HepG2 (cell line): ENCODE measurements around the gene DIP2C. TPM values are rescaled to one million over a fixed set of nuclear protein-coding genes. Genes with fewer than 3 reads are reported as not detected.

ENCODE experiments used
- ATAC-seq: fragments of 200-7000 bp; cut with Tn5 transposase; 3 replicates; pipeline ENCODE4 v1.9.1; 2020; ENCODE audit warnings: mild to moderate bottlenecking, moderate library complexity
- BruUV-seq: library from RNA; stranded (reverse); fragments of 400-500 nt; replicated peaks from 2 replicates; lab custom pipeline; 2021; lab: Mats Ljungman, UMichigan
- CTCF ChIA-PET: fragments of 300-600 bp; formaldehyde crosslinking; extraction: SDS; loops from one replicate; lab custom pipeline; 2021; ENCODE audit warnings: low total read pairs, inconsistent platforms, low intra/inter-chr PET ratio; lab: Yijun Ruan, JAX
- POLR2A ChIA-PET: fragments of 350-600 bp; sonication (Branson Sonifier 250); formaldehyde crosslinking; loops from one replicate; lab custom pipeline; 2020; ENCODE audit warnings: antibody characterized with exemption, inconsistent platforms; lab: Yijun Ruan, JAX
- DNase-seq: peaks from one replicate; pipeline ENCODE4 v3.0.0-alpha.2; 2015; ENCODE audit warnings: low spot score
- FAIRE-seq: peaks from 3 replicates; lab custom pipeline; 2011; peaks lifted over from hg19 to GRCh38; lab: Jason Lieb, UNC
- H2AFZ ChIP-seq: one replicate; pipeline ENCODE4 v1.6.1; 2011; ENCODE audit warnings: low read length, inconsistent platforms
- H3K27ac ChIP-seq: fragments of 300-600 bp; 3 replicates; pipeline ENCODE4 v1.8.0; 2011; ENCODE audit warnings: mixed run types, mild to moderate bottlenecking, mixed read lengths, low read length, inconsistent platforms; ENCODE audit not compliant: insufficient read depth; ENCODE audit errors: extremely low read length
- H3K27me3 ChIP-seq, 2 experiments: fragments of 200-600 bp in 1 of 2; 2 replicates in 1 of 2; 3 replicates in 1 of 2; pipeline versions ENCODE4 v1.6.0 to v1.8.0; 2011; ENCODE audit warnings: low read length in 2 of 2, mild to moderate bottlenecking in 2 of 2, moderate library complexity in 2 of 2, inconsistent platforms in 1 of 2; ENCODE audit not compliant: insufficient read depth in 2 of 2, control insufficient read depth in 1 of 2
- H3K36me3 ChIP-seq, 2 experiments: fragments of 200-600 bp in 1 of 2; replicated peaks in 1 of 2; 2 replicates in 1 of 2; 3 replicates in 1 of 2; pipeline versions ENCODE4 v1.5.1 to v1.8.0; 2011; ENCODE audit warnings: low read length in 2 of 2, inconsistent platforms in 1 of 2; ENCODE audit not compliant: insufficient read depth in 2 of 2, control insufficient read depth in 1 of 2
- H3K4me1 ChIP-seq: 2 replicates; pipeline ENCODE4 v1.5.1; 2012; ENCODE audit warnings: low read length, inconsistent platforms; ENCODE audit not compliant: insufficient read depth
- H3K4me2 ChIP-seq: 2 replicates; pipeline ENCODE4 v1.6.0; 2011; ENCODE audit warnings: low read depth, low read length, inconsistent platforms
- H3K4me3 ChIP-seq, 3 experiments: fragments of 200-600 bp in 1 of 3; sonication (generic), shearing (Covaris generic) in 1 of 3; replicated peaks in 1 of 3; 2 replicates each; pipeline ENCODE4 v1.5.1; 2011 to 2016; ENCODE audit warnings: low read length in 3 of 3, inconsistent platforms in 2 of 3, low read depth in 2 of 3, mild to moderate bottlenecking in 2 of 3, control low read depth in 1 of 3, mixed read lengths in 1 of 3; ENCODE audit not compliant: insufficient read depth in 1 of 3
- H3K79me2 ChIP-seq: one replicate; pipeline ENCODE4 v1.6.1; 2011; ENCODE audit warnings: low read length, inconsistent platforms; ENCODE audit not compliant: insufficient read depth
- H3K9ac ChIP-seq: 2 replicates; pipeline ENCODE4 v1.6.0; 2011; ENCODE audit warnings: mild to moderate bottlenecking, low read depth, low read length, inconsistent platforms; ENCODE audit not compliant: insufficient read depth
- H3K9me3 ChIP-seq: 2 replicates; pipeline ENCODE4 v1.5.1; 2012; ENCODE audit warnings: mild to moderate bottlenecking, low read length
- H4K20me1 ChIP-seq: 2 replicates; pipeline ENCODE4 v1.6.0; 2011; ENCODE audit warnings: inconsistent platforms, mild to moderate bottlenecking, low read length, moderate library complexity; ENCODE audit not compliant: insufficient read depth
- ARID3A ChIP-seq: IDR thresholded peaks from 2 replicates; pipeline ENCODE4 v1.6.1; 2012; ENCODE audit warnings: low read depth, low read length, improper control_type of control experiment
- HOXA7 ChIP-seq: sonication (generic); formaldehyde crosslinking; IDR thresholded peaks from 2 replicates; pipeline ENCODE4 v1.8.1; 2022; ENCODE audit warnings: mild to moderate bottlenecking, missing genetic modification reagents, moderate library complexity
- MED1 ChIP-seq: sonication (generic); formaldehyde crosslinking; IDR thresholded peaks from 2 replicates; pipeline ENCODE4 v1.4.0; 2020; ENCODE audit warnings: missing genetic modification reagents
- NR2F2 ChIP-seq: IDR thresholded peaks from 2 replicates; pipeline ENCODE4 v1.6.1; 2012; ENCODE audit warnings: low read depth, inconsistent platforms, borderline replicate concordance
- RARA ChIP-seq: IDR thresholded peaks from 2 replicates; pipeline ENCODE4 v1.6.1; 2016; ENCODE audit warnings: missing genetic modification reagents, missing compliant biosample characterization
- REL ChIP-seq: sonication (generic); formaldehyde crosslinking; conservative IDR thresholded peaks from 2 replicates; pipeline ENCODE4 v1.8.0; 2022; ENCODE audit warnings: mild to moderate bottlenecking, missing genetic modification reagents, moderate library complexity
- ZIK1 ChIP-seq: sonication (generic); formaldehyde crosslinking; IDR thresholded peaks from 2 replicates; pipeline ENCODE4 v1.5.0; 2020; ENCODE audit warnings: mild to moderate bottlenecking, low read depth, missing genetic modification reagents, borderline replicate concordance
- ZNF362 ChIP-seq: sonication (generic); formaldehyde crosslinking; IDR thresholded peaks from 2 replicates; pipeline ENCODE4 v1.4.0; 2020; ENCODE audit warnings: missing genetic modification reagents, mild to moderate bottlenecking, borderline replicate concordance
- ZNF576 ChIP-seq: sonication (generic); formaldehyde crosslinking; IDR thresholded peaks from 2 replicates; pipeline ENCODE4 v1.4.0; 2020; ENCODE audit warnings: mild to moderate bottlenecking, missing genetic modification reagents
- ZNF879 ChIP-seq: sonication (generic); formaldehyde crosslinking; IDR thresholded peaks from 2 replicates; pipeline ENCODE4 v1.8.1; 2023; ENCODE audit warnings: missing genetic modification reagents
- WGBS: methylation state at CpG from one replicate; pipeline ENCODE4 v1.1.6; 2017; ENCODE audit warnings: low lambda C conversion rate; 5-methylcytosine and 5-hydroxymethylcytosine counted together
- in situ Hi-C: cut with HindIII; loops from 2 replicates; pipeline ENCODE4 v1.10.0; 2017; ENCODE audit warnings: low pct_unique_long_range_greater_than_20kb; ENCODE audit not compliant: extremely low pct_ligation_motif_present
- intact Hi-C: fragments of 100-400 bp; cut with micrococcal nuclease; formaldehyde crosslinking; loops from one replicate; pipeline ENCODE4 v1.10.0; 2022; ENCODE audit not compliant: unreplicated experiment
- polyA plus RNA-seq, 8 experiments: library from polyadenylated mRNA; depleted of rRNA in 3 of 8; stranded (reverse) in 7 of 8; unstranded in 1 of 8; fragments of >200 nt; fragmentation: Illumina TruSeq in 4 of 8; extraction: Trizol in 4 of 8; gene quantifications; 2 replicates each; pipeline versions ENCODE4 v1.2.1 to v1.2.3, GENCODE V29; 2011 to 2016; ENCODE audit warnings: low read depth in 4 of 8, missing spikeins in 1 of 8, mixed read lengths in 1 of 8; ENCODE audit not compliant: insufficient read depth in 1 of 8
- total RNA-seq, 5 experiments: library from RNA; depleted of rRNA; stranded (reverse); fragments of >200 nt; fragmentation: Illumina TruSeq; extraction: Trizol; gene quantifications; 2 replicates each; pipeline ENCODE4 v1.2.3, GENCODE V29; 2016; ENCODE audit warnings: low read depth in 1 of 5

Gene DIP2C
- total and polyA plus RNA-seq, 2 of the 13 experiments (the other 11 are each of a cell fraction or from before 2014, with no cell fraction given): 2.2 to 2.7 TPM

- Histone ChIP-seq H3K27me3 (no peaks in the 10 kb centered on the region), H3K36me3 (no peaks in the 10 kb centered on the region), H4K20me1 (no peaks in the 10 kb centered on the region), H3K27ac (no peak overlapping the region), H3K9ac (no peak overlapping the region), H3K9me3 (no peaks in the 10 kb centered on the region), H3K4me1 (no peaks in the 10 kb centered on the region), H3K4me2 (no peak overlapping the region), H3K79me2 (no peaks in the 10 kb centered on the region), H2AFZ (no peak overlapping the region), H3K4me3 (no peak overlapping the region)
- POLR2A ChIA-PET: no interaction called here
- BruUV-seq: no TSS peak
- ATAC-seq: no peak
- intact Hi-C loops: no loop called here
- no peak for TF ChIP-seq ZNF879 (CRISPR knock-in tag)
- TF ChIP-seq MED1: no peak
- TF ChIP-seq RARA (CRISPR knock-in tag): no peak
- TF ChIP-seq ARID3A: no peak
- no peak for TF ChIP-seq ZNF576
- no peak for TF ChIP-seq REL (CRISPR knock-in tag)
- TF ChIP-seq ZIK1: no peak
- TF ChIP-seq ZNF362 (CRISPR knock-in tag): no peak
- TF ChIP-seq NR2F2: no peak
- no peak for TF ChIP-seq HOXA7
- TF ChIP-seq, all 625 proteins: peak for 0
- DNase-seq (no peak), FAIRE-seq (no peak)
- in situ Hi-C loops: no loop called here
- CTCF ChIA-PET: no interaction called here
- WGBS: 95% methylated on average over 15 of the region's 15 CpGs
Observed at GRCh38 chr10:481628-482027, 207.8 kb downstream of the DIP2C start.
